HUES64 (cell line): ENCODE results near the gene UTS2B.

Experiments used
- H3K27ac ChIP-seq: 2 replicates; pipeline ENCODE4 v1.7.0; 2013; ENCODE audit warnings: low read depth, low read length, inconsistent platforms
- H3K27me3 ChIP-seq: 2 replicates; pipeline ENCODE4 v1.6.1; 2013; ENCODE audit warnings: mild to moderate bottlenecking, low read length; ENCODE audit not compliant: insufficient read depth
- H3K36me3 ChIP-seq: 2 replicates; pipeline ENCODE4 v1.6.1; 2013; ENCODE audit warnings: mild to moderate bottlenecking, low read length; ENCODE audit not compliant: insufficient read depth
- H3K4me1 ChIP-seq: 2 replicates; pipeline ENCODE4 v1.6.1; 2013; ENCODE audit warnings: mild to moderate bottlenecking, low read length, moderate library complexity; ENCODE audit not compliant: insufficient read depth
- H3K4me3 ChIP-seq: 2 replicates; pipeline ENCODE4 v1.5.1; 2013; ENCODE audit warnings: mild to moderate bottlenecking, low read length, moderate library complexity
- H3K9ac ChIP-seq: 2 replicates; pipeline ENCODE4 v1.6.1; 2013; ENCODE audit warnings: mild to moderate bottlenecking, low read depth, low read length
- H3K9me3 ChIP-seq: 2 replicates; pipeline ENCODE4 v1.6.1; 2013; ENCODE audit warnings: low read depth, low read length; ENCODE audit not compliant: insufficient read depth
- WGBS: fragments of 150-250, 120-280 bp; methylation state at CpG from one replicate; pipeline ENCODE4 v1.1.7; 2013; ENCODE audit warnings: missing lambda C conversion rate; 5-methylcytosine and 5-hydroxymethylcytosine counted together

The UTS2B gene

DNA sequence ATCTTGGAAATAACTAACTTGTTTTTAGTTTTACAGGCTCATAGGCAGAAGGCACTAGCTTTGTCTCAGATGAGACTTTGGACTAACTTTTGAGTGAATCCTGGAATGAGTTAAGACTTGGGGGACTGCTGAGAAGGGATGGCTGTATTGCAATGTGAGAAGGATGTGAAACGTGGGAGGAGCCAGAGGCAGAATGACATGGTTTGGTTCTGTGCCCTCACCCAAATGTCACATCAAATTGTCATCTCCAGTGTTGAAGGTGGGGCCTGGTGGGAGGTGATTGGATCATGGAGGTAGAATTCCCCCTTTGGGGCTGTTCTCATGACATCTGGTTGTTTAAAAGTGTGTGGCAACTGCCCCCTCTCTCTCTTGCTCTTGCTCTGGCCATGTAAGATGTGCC, 29.9 kb downstream of the UTS2B start:
- Histone ChIP-seq H3K27ac (no peak overlapping the region), H3K4me3 (no peak overlapping the region), H3K36me3 (no peaks in the 10 kb centered on the region), H3K9ac (no peak overlapping the region), H3K4me1 (peaks cover 6% of the 10 kb centered on the region; the same call in 1 of the 2 replicates), H3K9me3 (no peaks in the 10 kb centered on the region), H3K27me3 (no peaks in the 10 kb centered on the region)
- 88% methylated on average over 1 of the region's 1 CpG for WGBS

DNA sequence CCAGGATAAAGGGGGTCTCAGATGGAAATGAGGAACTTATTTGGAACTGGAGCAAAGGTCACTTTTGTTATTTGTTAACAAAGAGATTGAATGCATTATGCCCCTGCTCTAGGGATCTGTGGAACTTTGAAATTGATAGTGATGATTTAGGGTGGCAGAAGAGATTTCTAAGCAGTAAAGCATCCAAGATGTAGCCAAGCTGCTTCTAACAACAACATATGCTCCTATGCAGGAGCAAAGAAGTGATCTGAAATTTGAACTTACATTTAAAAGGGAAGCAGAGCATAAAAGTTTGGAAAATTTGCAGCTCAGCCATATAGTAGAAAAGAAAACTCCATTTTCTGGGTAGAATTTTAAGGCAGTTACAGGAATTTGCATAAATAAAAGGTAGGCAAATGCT, 31.5 kb downstream of the UTS2B start:
- Histone ChIP-seq H3K9me3 (no peaks in the 10 kb centered on the region), H3K27ac (no peak overlapping the region), H3K9ac (no peak overlapping the region), H3K27me3 (no peaks in the 10 kb centered on the region), H3K4me3 (no peak overlapping the region), H3K4me1 (peaks cover 6% of the 10 kb centered on the region; the same call in 1 of the 2 replicates), H3K36me3 (no peaks in the 10 kb centered on the region)

GRCh38 chr3:191296041-191296541, 34.2 kb downstream of the UTS2B start:
- H3K9ac ChIP-seq: no peak overlapping the region

DNA sequence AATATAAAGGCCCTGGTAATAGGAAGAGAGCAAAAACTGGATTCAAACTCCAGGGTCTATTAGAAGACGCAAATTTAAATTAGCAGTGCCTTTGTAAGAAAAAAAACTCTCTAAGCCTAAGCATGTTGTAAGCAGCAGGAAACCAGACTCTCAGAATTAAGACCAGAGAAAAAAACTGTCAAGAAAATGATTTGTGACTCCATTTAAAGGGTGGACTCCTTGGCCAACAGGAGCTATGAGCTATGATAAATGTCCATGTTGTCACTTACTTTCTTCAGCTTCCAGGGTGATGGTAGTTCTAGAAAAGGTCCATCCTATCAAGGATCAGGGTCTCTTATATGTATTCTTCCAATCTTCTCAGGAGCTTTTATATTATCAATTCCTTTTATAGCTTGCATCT, 36.0 kb downstream of the UTS2B start:
- no peak overlapping the region for H3K27ac ChIP-seq
- no peaks in the 10 kb centered on the region for H3K9me3 ChIP-seq
- H3K4me1 ChIP-seq: no peaks in the 10 kb centered on the region
- H3K27me3 ChIP-seq: no peaks in the 10 kb centered on the region
- no peaks in the 10 kb centered on the region for H3K36me3 ChIP-seq
- no peak overlapping the region for H3K4me3 ChIP-seq
- 95% methylated on average over 1 of the region's 1 CpG for WGBS
- H3K9ac ChIP-seq: no peak overlapping the region

More at GRCh38 chr3:191296041-191296541, 34.2 kb downstream of the UTS2B start:
- no peaks in the 10 kb centered on the region for H3K27me3 ChIP-seq
- H3K4me1 ChIP-seq: no peaks in the 10 kb centered on the region
- no peak overlapping the region for H3K27ac ChIP-seq
- H3K36me3 ChIP-seq: no peaks in the 10 kb centered on the region
- no peaks in the 10 kb centered on the region for H3K9me3 ChIP-seq
- WGBS: 87% methylated on average over 4 of the region's 4 CpGs
- H3K4me3 ChIP-seq: no peak overlapping the region

- WGBS: 97% methylated on average over 4 of the region's 5 CpGs
- Histone ChIP-seq H3K27ac (no peak overlapping the region), H3K27me3 (no peaks in the 10 kb centered on the region), H3K36me3 (no peaks in the 10 kb centered on the region), H3K4me1 (no peaks in the 10 kb centered on the region), H3K9me3 (no peaks in the 10 kb centered on the region), H3K4me3 (no peak overlapping the region), H3K9ac (no peak overlapping the region)
Measured at GRCh38 chr3:191292243-191293015, 37.9 kb downstream of the UTS2B start.

- H3K9ac ChIP-seq: no peak overlapping the region
- H3K9me3 ChIP-seq: no peaks in the 10 kb centered on the region
- H3K27ac ChIP-seq: no peak overlapping the region
- no peak overlapping the region for H3K4me3 ChIP-seq
- no peaks in the 10 kb centered on the region for H3K27me3 ChIP-seq
- H3K4me1 ChIP-seq: no peaks in the 10 kb centered on the region
- 93% methylated on average over 4 of the region's 4 CpGs for WGBS
- no peaks in the 10 kb centered on the region for H3K36me3 ChIP-seq
Measured at GRCh38 chr3:191290311-191291025, 39.9 kb downstream of the UTS2B start.

DNA sequence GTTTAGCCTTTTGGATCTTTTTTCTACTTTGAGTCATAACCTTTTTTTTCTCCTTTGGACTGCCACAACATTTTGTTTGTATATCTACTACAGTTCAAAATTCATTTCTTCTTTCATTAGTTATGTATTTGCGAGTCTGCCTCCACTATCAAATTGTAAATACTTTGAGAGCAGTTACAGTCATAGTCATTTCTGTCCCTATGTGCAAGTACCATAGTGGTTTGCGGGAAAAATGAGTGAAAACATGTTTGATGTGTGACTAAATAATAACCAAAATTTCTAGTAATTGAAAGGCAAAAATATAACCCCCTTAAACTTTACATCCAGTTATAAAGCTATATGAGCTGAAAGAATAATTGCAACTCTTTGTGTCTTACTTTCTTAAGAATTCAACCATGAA, 46.9 kb downstream of the UTS2B start:
- H3K4me3 ChIP-seq: no peak overlapping the region
- H3K27ac ChIP-seq: no peak overlapping the region
- H3K27me3 ChIP-seq: no peaks in the 10 kb centered on the region
- 83% methylated on average over 1 of the region's 2 CpGs for WGBS
- H3K9me3 ChIP-seq: no peaks in the 10 kb centered on the region
- no peaks in the 10 kb centered on the region for H3K4me1 ChIP-seq
- H3K9ac ChIP-seq: no peak overlapping the region
- no peaks in the 10 kb centered on the region for H3K36me3 ChIP-seq

GRCh38 chr3:191282251-191283185, 47.8 kb downstream of the UTS2B start:
- Histone ChIP-seq H3K27me3 (no peaks in the 10 kb centered on the region), H3K9me3 (no peaks in the 10 kb centered on the region), H3K4me3 (no peak overlapping the region), H3K27ac (no peak overlapping the region), H3K36me3 (no peaks in the 10 kb centered on the region), H3K9ac (no peak overlapping the region), H3K4me1 (no peaks in the 10 kb centered on the region)
- WGBS: 66% methylated on average over 3 of the region's 4 CpGs

- Histone ChIP-seq H3K9me3 (no peaks in the 10 kb centered on the region), H3K9ac (no peak overlapping the region), H3K4me1 (no peaks in the 10 kb centered on the region), H3K36me3 (no peaks in the 10 kb centered on the region), H3K27me3 (no peaks in the 10 kb centered on the region), H3K4me3 (no peak overlapping the region), H3K27ac (no peak overlapping the region)
Measured at GRCh38 chr3:191280882-191281281, 49.4 kb downstream of the UTS2B start.

DNA sequence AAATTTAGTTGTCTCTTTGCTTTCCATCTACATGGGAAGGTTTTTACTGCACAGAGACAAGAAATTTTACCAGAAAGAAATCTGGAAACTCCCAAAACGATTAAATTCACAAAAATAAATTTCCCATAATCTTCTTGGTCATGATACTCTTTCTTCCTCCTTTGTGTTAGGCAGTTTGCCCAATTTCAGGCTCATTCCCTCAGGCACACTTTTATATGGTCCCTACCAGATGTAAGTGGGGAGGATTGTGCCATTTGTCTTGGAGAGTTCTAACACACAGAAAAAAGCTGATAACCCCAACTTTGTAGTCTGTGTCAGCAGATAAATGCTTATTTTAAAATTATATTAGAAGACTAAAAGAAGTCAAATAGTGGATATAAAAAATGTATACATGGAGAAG, 50.2 kb downstream of the UTS2B start:
- no peak overlapping the region for H3K9ac ChIP-seq
- no peaks in the 10 kb centered on the region for H3K4me1 ChIP-seq
- no peak overlapping the region for H3K4me3 ChIP-seq
- H3K27ac ChIP-seq: no peak overlapping the region
- H3K36me3 ChIP-seq: no peaks in the 10 kb centered on the region
- no peaks in the 10 kb centered on the region for H3K9me3 ChIP-seq
- no peaks in the 10 kb centered on the region for H3K27me3 ChIP-seq
- 89% methylated on average over 1 of the region's 1 CpG for WGBS

- no peak overlapping the region for H3K27ac ChIP-seq
- no peaks in the 10 kb centered on the region for H3K27me3 ChIP-seq
- H3K9ac ChIP-seq: no peak overlapping the region
- H3K4me1 ChIP-seq: no peaks in the 10 kb centered on the region
- H3K9me3 ChIP-seq: no peaks in the 10 kb centered on the region
- no peak overlapping the region for H3K4me3 ChIP-seq
- no peaks in the 10 kb centered on the region for H3K36me3 ChIP-seq
Measured at GRCh38 chr3:191275751-191276150, 54.6 kb downstream of the UTS2B start.
